H9 (cell line): Measurements from ENCODE around the gene HIGD2A. TPM values are rescaled to one million over a fixed set of nuclear protein-coding genes. Genes with fewer than 3 reads are reported as not detected.

Experiments used
- DNase-seq: peaks from one replicate; pipeline ENCODE4 v3.0.0-alpha.2; 2017
- H2AFZ ChIP-seq: one replicate; pipeline ENCODE4 v1.6.1; 2013; ENCODE audit warnings: mild to moderate bottlenecking, low read length, control low read depth, moderate library complexity
- H2AK5ac ChIP-seq: 2 replicates; pipeline ENCODE4 v1.6.1; 2013; ENCODE audit warnings: low read length, control low read depth, mixed read lengths; ENCODE audit not compliant: insufficient read length
- H2BK120ac ChIP-seq: one replicate; pipeline ENCODE4 v1.6.1; 2013; ENCODE audit warnings: low read depth, mild to moderate bottlenecking, low read length, control low read depth, inconsistent platforms; ENCODE audit not compliant: poor library complexity, severe bottlenecking
- H2BK12ac ChIP-seq: 2 replicates; pipeline ENCODE4 v1.6.1; 2013; ENCODE audit warnings: low read length, control low read depth, mixed read lengths, low read depth; ENCODE audit not compliant: insufficient read length
- H2BK15ac ChIP-seq: 2 replicates; pipeline ENCODE4 v1.6.1; 2013; ENCODE audit warnings: low read depth, low read length, control low read depth
- H2BK20ac ChIP-seq: one replicate; pipeline ENCODE4 v1.6.1; 2013; ENCODE audit warnings: low read depth, mild to moderate bottlenecking, low read length, control low read depth, inconsistent platforms; ENCODE audit not compliant: poor library complexity, severe bottlenecking
- H2BK5ac ChIP-seq: 2 replicates; pipeline ENCODE4 v1.6.1; 2013; ENCODE audit warnings: low read length, control low read depth, mixed read lengths; ENCODE audit not compliant: insufficient read length
- H3K14ac ChIP-seq: 2 replicates; pipeline ENCODE4 v1.6.1; 2013; ENCODE audit warnings: low read length, control low read depth; ENCODE audit not compliant: insufficient read depth
- H3K18ac ChIP-seq: 2 replicates; pipeline ENCODE4 v1.6.1; 2013; ENCODE audit warnings: low read depth, mild to moderate bottlenecking, mixed read lengths, low read length, control low read depth; ENCODE audit not compliant: insufficient read length
- H3K23ac ChIP-seq: 2 replicates; pipeline ENCODE4 v1.6.1; 2013; ENCODE audit warnings: low read length, control low read depth, mixed read lengths, low read depth; ENCODE audit not compliant: insufficient read length
- H3K23me2 ChIP-seq: 2 replicates; pipeline ENCODE4 v1.6.1; 2013; ENCODE audit warnings: low read depth, mild to moderate bottlenecking, mixed read lengths, low read length, control low read depth; ENCODE audit not compliant: insufficient read length, poor library complexity, severe bottlenecking
- H3K27ac ChIP-seq: 2 replicates; pipeline ENCODE4 v1.5.1; 2013; ENCODE audit warnings: low read length, control low read depth, mixed read lengths, low read depth; ENCODE audit not compliant: insufficient read length
- H3K27me3 ChIP-seq: 2 replicates; pipeline ENCODE4 v1.6.1; 2013; ENCODE audit warnings: low read length, control low read depth, inconsistent platforms; ENCODE audit not compliant: insufficient read depth
- H3K4ac ChIP-seq: 2 replicates; pipeline ENCODE4 v1.6.1; 2013; ENCODE audit warnings: low read depth, mild to moderate bottlenecking, control low read depth, inconsistent platforms, low read length, moderate library complexity
- H3K4me1 ChIP-seq: 2 replicates; pipeline ENCODE4 v1.6.1; 2013; ENCODE audit warnings: low read length, control low read depth, inconsistent platforms; ENCODE audit not compliant: insufficient read depth
- H3K4me2 ChIP-seq: 2 replicates; pipeline ENCODE4 v1.6.1; 2013; ENCODE audit warnings: low read length, control low read depth, mixed read lengths; ENCODE audit not compliant: insufficient read length, insufficient read depth
- H3K56ac ChIP-seq: 2 replicates; pipeline ENCODE4 v1.6.1; 2013; ENCODE audit warnings: low read depth, mild to moderate bottlenecking, mixed read lengths, low read length, control low read depth; ENCODE audit not compliant: insufficient read length
- H3K79me1 ChIP-seq: 2 replicates; pipeline ENCODE4 v1.6.1; 2013; ENCODE audit warnings: low read depth, mild to moderate bottlenecking, moderate library complexity, low read length, control low read depth, inconsistent platforms; ENCODE audit not compliant: insufficient read depth, poor library complexity, severe bottlenecking
- H3K79me2 ChIP-seq: 2 replicates; pipeline ENCODE4 v1.6.1; 2013; ENCODE audit warnings: low read length, control low read depth, inconsistent platforms; ENCODE audit not compliant: insufficient read depth
- H3K9ac ChIP-seq: 2 replicates; pipeline ENCODE4 v1.6.1; 2013; ENCODE audit warnings: low read length, control low read depth, mixed read lengths; ENCODE audit not compliant: insufficient read length; ENCODE audit errors: extremely low read depth
- H3K9me3 ChIP-seq: one replicate; pipeline ENCODE4 v1.6.1; 2013; ENCODE audit warnings: low read depth, low read length, inconsistent platforms; ENCODE audit not compliant: control insufficient read depth
- H3T11ph ChIP-seq: one replicate; pipeline ENCODE4 v1.6.1; 2013; ENCODE audit warnings: mild to moderate bottlenecking, low read length, control low read depth, inconsistent platforms
- H4K20me1 ChIP-seq: one replicate; pipeline ENCODE4 v1.6.1; 2013; ENCODE audit not compliant: control insufficient read depth, insufficient read length, insufficient read depth
- H4K5ac ChIP-seq: 2 replicates; pipeline ENCODE4 v1.6.1; 2013; ENCODE audit warnings: low read depth, mild to moderate bottlenecking, mixed read lengths, low read length, control low read depth; ENCODE audit not compliant: insufficient read length
- H4K8ac ChIP-seq: replicated peaks from 2 replicates; pipeline ENCODE4 v1.6.1; 2013; ENCODE audit warnings: low read length, control low read depth, mixed read lengths, low read depth; ENCODE audit not compliant: insufficient read length
- H4K91ac ChIP-seq: 2 replicates; pipeline ENCODE4 v1.6.1; 2013; ENCODE audit warnings: low read depth, mild to moderate bottlenecking, moderate library complexity, mixed read lengths, low read length, control low read depth; ENCODE audit not compliant: insufficient read length
- H3K27ac Mint-ChIP-seq, 3 experiments: 2 replicates in 2 of 3; 3 replicates in 1 of 3; pipeline ENCODE4 v1.8.0; 2020 to 2021; ENCODE audit warnings: mixed read lengths in 3 of 3, mild to moderate bottlenecking in 1 of 3, moderate library complexity in 1 of 3
- H3K27me3 Mint-ChIP-seq: 2 replicates; pipeline ENCODE4 v1.8.0; 2021; ENCODE audit warnings: low read depth, mild to moderate bottlenecking, moderate library complexity, mixed read lengths
- H3K36me3 Mint-ChIP-seq, 3 experiments: 2 replicates in 2 of 3; 3 replicates in 1 of 3; pipeline ENCODE4 v1.8.0; 2020 to 2021; ENCODE audit warnings: low read depth in 3 of 3, mixed read lengths in 3 of 3; ENCODE audit not compliant: insufficient read depth in 1 of 3
- H3K4me1 Mint-ChIP-seq, 2 experiments: 2 replicates each; pipeline ENCODE4 v1.8.0; 2020; ENCODE audit warnings: mixed read lengths in 2 of 2
- H3K4me3 Mint-ChIP-seq, 2 experiments: 2 replicates in 1 of 2; 3 replicates in 1 of 2; pipeline ENCODE4 v1.8.0; 2020 to 2021; ENCODE audit warnings: mild to moderate bottlenecking in 2 of 2, mixed read lengths in 2 of 2, moderate library complexity in 1 of 2
- H3K9me3 Mint-ChIP-seq, 2 experiments: 2 replicates in 1 of 2; 3 replicates in 1 of 2; pipeline ENCODE4 v1.8.0; 2020; ENCODE audit warnings: mild to moderate bottlenecking in 2 of 2, mixed read lengths in 2 of 2, moderate library complexity in 1 of 2
- CTCF ChIP-seq: fragments of 200-600 bp; sonication (generic); conservative IDR thresholded peaks from 3 replicates; pipeline ENCODE4 v1.8.0; 2021; ENCODE audit warnings: antibody characterized with exemption, mild to moderate bottlenecking
- WGBS: extraction: QIAGEN DNeasy Blood & Tissue Kit; methylation state at CpG from one replicate; pipeline ENCODE4 v1.1.7; 2013; ENCODE audit warnings: missing lambda C conversion rate, low lambda C conversion rate, mixed read lengths; ENCODE audit not compliant: insufficient read length; ENCODE audit errors: extremely low coverage; 5-methylcytosine and 5-hydroxymethylcytosine counted together
- total RNA-seq: library from RNA; stranded (reverse); gene quantifications from 2 replicates; pipeline ENCODE4 v1.2.1, GENCODE V29; 2021

The HIGD2A gene
- total RNA-seq, 1 experiment from 2014 or later = 92.3 TPM

GRCh38 chr5:176342766-176343458, 45.6 kb upstream of the HIGD2A start:
- H3K79me2 ChIP-seq = no peaks in the 10 kb centered on the region
- no peak overlapping the region for H3K4me2 ChIP-seq
- no peak for TF ChIP-seq CTCF
- H4K91ac ChIP-seq = no peak overlapping the region
- WGBS = no CpG with 5 or more reads among the region's 2 CpGs
- H3K27ac ChIP-seq = no peak overlapping the region
- peaks cover 18 to 39% (median 19%) of the 10 kb centered on the region in 3 experiments; a peak in 6 of 7 replicates for H3K36me3 Mint-ChIP-seq
- H2BK120ac ChIP-seq = no peak overlapping the region
- no peak overlapping the region for H3K23ac ChIP-seq
- H3K56ac ChIP-seq = no peak overlapping the region
- DNase-seq = no peak
- no peak overlapping the region for H4K5ac ChIP-seq
- H4K8ac ChIP-seq = no peak overlapping the region
- H2AFZ ChIP-seq = no peak overlapping the region
- no peaks in the 10 kb centered on the region for H3K9me3 Mint-ChIP-seq
- H3K79me1 ChIP-seq = no peaks in the 10 kb centered on the region
- H3K4me1 Mint-ChIP-seq = peaks cover 3 to 5% of the 10 kb centered on the region in 2 experiments; a peak in 3 of 4 replicates
- H2AK5ac ChIP-seq = no peak overlapping the region
- H3T11ph ChIP-seq = no peak overlapping the region
- H2BK12ac ChIP-seq = no peak overlapping the region
- H2BK20ac ChIP-seq = no peak overlapping the region
- no peak overlapping the region for H3K9ac ChIP-seq
- H3K27me3 Mint-ChIP-seq = no peaks in the 10 kb centered on the region
- no peaks in the 10 kb centered on the region for H3K23me2 ChIP-seq
- H2BK15ac ChIP-seq = no peak overlapping the region
- no peaks in the 10 kb centered on the region for H4K20me1 ChIP-seq
- H3K9me3 ChIP-seq = no peaks in the 10 kb centered on the region
- no peaks in the 10 kb centered on the region for H3K4me1 ChIP-seq
- H3K27me3 ChIP-seq = no peaks in the 10 kb centered on the region
- no peak overlapping the region for H3K4me3 Mint-ChIP-seq
- H2BK5ac ChIP-seq = no peak overlapping the region
- no peak overlapping the region for H3K18ac ChIP-seq
- no peak overlapping the region for H3K27ac Mint-ChIP-seq
- no peak overlapping the region for H3K14ac ChIP-seq
- H3K4ac ChIP-seq = no peak overlapping the region
